MCF 10A (cell line): ENCODE measurements around the gene PDPR. TPM values are rescaled to one million over a fixed set of nuclear protein-coding genes. Genes with fewer than 3 reads are reported as not detected.
"Not testable (repeated sequence)": the region's sequence is repeated elsewhere in the genome, so short reads cannot be mapped to it uniquely, and the experiment has no call there.

Source experiments
- BruUV-seq: library from RNA; stranded (reverse); fragments of 400-500 nt; replicated peaks from 2 replicates; lab custom pipeline; 2021; lab: Mats Ljungman, UMichigan
- CTCF ChIA-PET: fragments of 300-600 bp; sonication (Branson Sonifier 250); formaldehyde crosslinking; extraction: SDS; loops from one replicate; lab custom pipeline; 2021; ENCODE audit warnings: antibody characterized with exemption, inconsistent platforms; lab: Yijun Ruan, JAX
- POLR2A ChIA-PET: fragments of 300-600, 350-650 bp; sonication (Branson Sonifier 250); formaldehyde crosslinking; extraction: SDS; loops from one replicate; lab custom pipeline; 2020; ENCODE audit warnings: antibody characterized with exemption, inconsistent platforms; lab: Yijun Ruan, JAX
- DNase-seq: peaks from one replicate; pipeline ENCODE4 v3.0.0-alpha.2; 2018; ENCODE audit not compliant: unreplicated experiment
- H3K27ac Mint-ChIP-seq: one replicate; pipeline ENCODE4 v1.8.0; 2022; ENCODE audit warnings: mild to moderate bottlenecking, low read depth, mixed read lengths; ENCODE audit not compliant: unreplicated experiment
- H3K27me3 Mint-ChIP-seq: one replicate; pipeline ENCODE4 v1.8.0; 2022; ENCODE audit warnings: mixed read lengths; ENCODE audit not compliant: insufficient read depth, unreplicated experiment
- H3K36me3 Mint-ChIP-seq: one replicate; pipeline ENCODE4 v1.8.0; 2022; ENCODE audit warnings: mild to moderate bottlenecking, moderate library complexity, mixed read lengths; ENCODE audit not compliant: insufficient read depth, unreplicated experiment
- H3K4me1 Mint-ChIP-seq: one replicate; pipeline ENCODE4 v1.8.0; 2022; ENCODE audit warnings: mixed read lengths; ENCODE audit not compliant: insufficient read depth, unreplicated experiment
- H3K4me3 Mint-ChIP-seq: one replicate; pipeline ENCODE4 v1.8.0; 2022; ENCODE audit warnings: mild to moderate bottlenecking, moderate library complexity, mixed read lengths; ENCODE audit not compliant: unreplicated experiment
- H3K9me3 Mint-ChIP-seq: one replicate; pipeline ENCODE4 v1.8.0; 2022; ENCODE audit warnings: mixed read lengths; ENCODE audit not compliant: unreplicated experiment
- intact Hi-C: fragments of 100-400 bp; cut with micrococcal nuclease; formaldehyde crosslinking; loops from 2 replicates; pipeline ENCODE4 v1.14.1; 2022
- total RNA-seq: library from RNA; stranded (reverse); gene quantifications from 2 replicates; pipeline ENCODE4 v1.2.3, GENCODE V29; 2022

PDPR gene
- total RNA-seq, 1 experiment from 2014 or later: 18.8 TPM

- Mint-ChIP-seq H3K36me3 (peaks cover 50% of the 10 kb centered on the region), H3K4me1 (peaks cover 12% of the 10 kb centered on the region)
- H3K27me3 Mint-ChIP-seq, intact Hi-C loops, POLR2A ChIA-PET, H3K9me3 Mint-ChIP-seq, DNase-seq, BruUV-seq, H3K4me3 Mint-ChIP-seq, H3K27ac Mint-ChIP-seq, CTCF ChIA-PET: not testable (repeated sequence)
These were observed 4.6 kb downstream of the PDPR start for GRCh38 chr16:70118776-70119175.

- H3K9me3 Mint-ChIP-seq, H3K27ac Mint-ChIP-seq, BruUV-seq, intact Hi-C loops, POLR2A ChIA-PET, DNase-seq, CTCF ChIA-PET, H3K27me3 Mint-ChIP-seq, H3K4me3 Mint-ChIP-seq: not testable (repeated sequence)
- Mint-ChIP-seq H3K36me3 (peaks cover 64% of the 10 kb centered on the region), H3K4me1 (peaks cover 12% of the 10 kb centered on the region)
These were observed 6.3 kb downstream of the PDPR start for GRCh38 chr16:70120398-70120797.

GRCh38 chr16:70123822-70124221 is 9.7 kb downstream of the PDPR start:
- BruUV-seq, POLR2A ChIA-PET, H3K27me3 Mint-ChIP-seq, H3K27ac Mint-ChIP-seq, intact Hi-C loops, H3K4me1 Mint-ChIP-seq, H3K9me3 Mint-ChIP-seq, H3K4me3 Mint-ChIP-seq, CTCF ChIA-PET, DNase-seq: not testable (repeated sequence)
- H3K36me3 Mint-ChIP-seq: peaks cover 85% of the 10 kb centered on the region

- intact Hi-C loops, BruUV-seq, H3K9me3 Mint-ChIP-seq, CTCF ChIA-PET, POLR2A ChIA-PET, H3K27ac Mint-ChIP-seq, H3K4me1 Mint-ChIP-seq, DNase-seq, H3K27me3 Mint-ChIP-seq, H3K4me3 Mint-ChIP-seq: not testable (repeated sequence)
- peaks cover 85% of the 10 kb centered on the region for H3K36me3 Mint-ChIP-seq
These were observed 12.1 kb downstream of the PDPR start for GRCh38 chr16:70126226-70126625.

- DNase-seq, BruUV-seq, H3K27ac Mint-ChIP-seq, H3K9me3 Mint-ChIP-seq, H3K4me3 Mint-ChIP-seq, H3K4me1 Mint-ChIP-seq, H3K27me3 Mint-ChIP-seq, intact Hi-C loops, POLR2A ChIA-PET: not testable (repeated sequence)
- CTCF ChIA-PET: interaction anchor here (0.7 kb wide), 1 partner anchor 339 kb away, joined by 3 read pairs; no protein-coding TSS in a partner anchor
- H3K36me3 Mint-ChIP-seq: peaks cover 84% of the 10 kb centered on the region
These were observed 13.6 kb downstream of the PDPR start for GRCh38 chr16:70127706-70128105.

GRCh38 chr16:70128844-70129243 is 14.7 kb downstream of the PDPR start:
- CTCF ChIA-PET: interaction anchor here (0.6 kb wide), 1 partner anchor 304 kb away, joined by 3 read pairs; no protein-coding TSS in a partner anchor
- H3K4me3 Mint-ChIP-seq, H3K27me3 Mint-ChIP-seq, intact Hi-C loops, DNase-seq, H3K9me3 Mint-ChIP-seq, POLR2A ChIA-PET, H3K4me1 Mint-ChIP-seq, BruUV-seq, H3K27ac Mint-ChIP-seq: not testable (repeated sequence)
- H3K36me3 Mint-ChIP-seq: peaks cover 84% of the 10 kb centered on the region

- H3K27me3 Mint-ChIP-seq, H3K27ac Mint-ChIP-seq, CTCF ChIA-PET, POLR2A ChIA-PET, BruUV-seq, H3K4me3 Mint-ChIP-seq, intact Hi-C loops, DNase-seq, H3K9me3 Mint-ChIP-seq, H3K4me1 Mint-ChIP-seq: not testable (repeated sequence)
- H3K36me3 Mint-ChIP-seq: peaks cover 93% of the 10 kb centered on the region
These were observed 21.7 kb downstream of the PDPR start for GRCh38 chr16:70135796-70136195.

- H3K27me3 Mint-ChIP-seq, H3K4me1 Mint-ChIP-seq, H3K27ac Mint-ChIP-seq, BruUV-seq, H3K4me3 Mint-ChIP-seq, H3K9me3 Mint-ChIP-seq, DNase-seq, POLR2A ChIA-PET, CTCF ChIA-PET, intact Hi-C loops: not testable (repeated sequence)
- peaks cover 98% of the 10 kb centered on the region for H3K36me3 Mint-ChIP-seq
These were observed 22.5 kb downstream of the PDPR start for GRCh38 chr16:70136595-70136994.

- intact Hi-C loops, BruUV-seq, POLR2A ChIA-PET: not testable (repeated sequence)
These were observed 28.6 kb downstream of the PDPR start for GRCh38 chr16:70142739-70143138.

More at GRCh38 chr16:70142739-70143138, 28.6 kb downstream of the PDPR start:
- H3K27ac Mint-ChIP-seq, H3K9me3 Mint-ChIP-seq, H3K27me3 Mint-ChIP-seq, H3K4me3 Mint-ChIP-seq, DNase-seq, H3K4me1 Mint-ChIP-seq, CTCF ChIA-PET: not testable (repeated sequence)
- H3K36me3 Mint-ChIP-seq: peaks cover 79% of the 10 kb centered on the region
